Fibroblast of mammary gland (primary cell): Measurements from ENCODE around the gene CMTR1.
"Not testable (repeated sequence)": the region's sequence is repeated elsewhere in the genome, so short reads cannot be mapped to it uniquely, and the experiment has no call there.

Source experiments
- DNase-seq: peaks from one replicate; pipeline ENCODE4 v3.0.0-alpha.2; 2010; ENCODE audit warnings: low read depth
- H3K4me3 ChIP-seq: 2 replicates; pipeline ENCODE4 v1.5.1; 2011; ENCODE audit warnings: low read depth, mild to moderate bottlenecking, low read length, moderate library complexity; ENCODE audit not compliant: control insufficient read depth
- TF ChIP-seq, protein P1 (sequence below): conservative IDR thresholded peaks from 2 replicates; pipeline ENCODE4 v1.5.1; 2011; ENCODE audit warnings: low read depth, low read length, inconsistent platforms; ENCODE audit not compliant: control insufficient read depth, insufficient read depth

Gene CMTR1

GRCh38 chr6:37499433-37500293, 66.6 kb downstream of the CMTR1 start, which contains the start of gene CCDC167:
TSS of gene CCDC167 (minus strand) at chr6:37499893. CDS start at chr6:37499863, 30 bp downstream.
- peak; percentile 96 for DNase-seq
- peak within 1 kb of the TSS; percentile 62 for H3K4me3 ChIP-seq
- TF ChIP-seq, protein P1, sequence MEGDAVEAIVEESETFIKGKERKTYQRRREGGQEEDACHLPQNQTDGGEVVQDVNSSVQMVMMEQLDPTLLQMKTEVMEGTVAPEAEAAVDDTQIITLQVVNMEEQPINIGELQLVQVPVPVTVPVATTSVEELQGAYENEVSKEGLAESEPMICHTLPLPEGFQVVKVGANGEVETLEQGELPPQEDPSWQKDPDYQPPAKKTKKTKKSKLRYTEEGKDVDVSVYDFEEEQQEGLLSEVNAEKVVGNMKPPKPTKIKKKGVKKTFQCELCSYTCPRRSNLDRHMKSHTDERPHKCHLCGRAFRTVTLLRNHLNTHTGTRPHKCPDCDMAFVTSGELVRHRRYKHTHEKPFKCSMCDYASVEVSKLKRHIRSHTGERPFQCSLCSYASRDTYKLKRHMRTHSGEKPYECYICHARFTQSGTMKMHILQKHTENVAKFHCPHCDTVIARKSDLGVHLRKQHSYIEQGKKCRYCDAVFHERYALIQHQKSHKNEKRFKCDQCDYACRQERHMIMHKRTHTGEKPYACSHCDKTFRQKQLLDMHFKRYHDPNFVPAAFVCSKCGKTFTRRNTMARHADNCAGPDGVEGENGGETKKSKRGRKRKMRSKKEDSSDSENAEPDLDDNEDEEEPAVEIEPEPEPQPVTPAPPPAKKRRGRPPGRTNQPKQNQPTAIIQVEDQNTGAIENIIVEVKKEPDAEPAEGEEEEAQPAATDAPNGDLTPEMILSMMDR = no peak

GRCh38 chr6:37500294-37500608, 67.2 kb downstream of the CMTR1 start:
- peak overlapping the region; percentile 62 for H3K4me3 ChIP-seq
- DNase-seq = no peak
- TF ChIP-seq, protein P1 = no peak

DNA sequence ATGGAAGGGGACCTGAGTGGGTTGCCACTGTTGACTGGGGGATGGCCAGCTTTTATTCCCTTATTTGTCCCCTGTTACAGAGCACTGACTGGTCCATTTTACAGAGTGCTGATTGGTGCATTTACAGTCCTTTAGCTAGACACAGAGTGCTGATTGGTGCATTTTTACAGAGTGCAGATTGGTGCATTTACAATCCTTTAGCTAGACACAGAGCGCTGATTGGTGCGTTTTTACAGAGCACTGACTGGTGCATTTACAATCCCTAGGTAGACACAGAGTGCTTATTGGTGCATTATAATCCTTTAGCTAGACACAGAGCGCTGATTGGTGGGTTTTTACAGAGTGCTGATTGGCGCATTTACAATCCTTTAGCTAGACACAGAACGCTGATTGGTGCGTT, 67.9 kb downstream of the CMTR1 start:
- not testable (repeated sequence) for DNase-seq, H3K4me3 ChIP-seq

- no peak overlapping the region for H3K4me3 ChIP-seq
- no peak for DNase-seq
- TF ChIP-seq, protein P1 = no peak
Measured at GRCh38 chr6:37501632-37502491, 68.8 kb downstream of the CMTR1 start.

DNA sequence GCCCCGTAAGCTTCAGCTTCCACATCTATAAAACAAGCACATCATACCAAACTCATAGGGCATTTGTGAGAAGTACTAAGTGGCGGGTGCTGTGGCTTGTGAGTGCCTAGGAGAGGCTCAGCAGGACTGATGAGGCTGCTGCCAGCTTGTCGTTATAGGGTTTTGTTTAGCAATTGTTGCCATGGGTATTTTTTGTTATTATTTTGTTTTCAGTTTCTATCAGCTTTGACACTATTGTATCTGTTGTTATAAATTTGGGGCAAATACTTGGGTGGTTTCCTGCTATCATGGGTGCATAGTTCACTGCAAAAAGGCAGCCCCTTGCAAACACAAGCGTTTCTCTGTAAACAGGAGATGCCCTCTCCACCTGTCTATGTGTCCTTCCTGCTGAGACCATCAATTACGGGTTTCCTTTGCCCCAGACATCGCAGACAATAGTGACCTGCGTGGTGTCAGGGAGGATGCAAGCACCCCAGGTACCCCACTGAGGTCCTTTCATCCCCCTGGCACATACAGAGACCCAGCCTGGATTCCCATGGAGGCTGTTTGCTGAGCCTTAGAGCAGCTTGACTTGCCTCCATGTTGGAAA, 69.8 kb downstream of the CMTR1 start:
- TF ChIP-seq, protein P1 = no peak
- H3K4me3 ChIP-seq = no peak overlapping the region
- DNase-seq = no peak

DNA sequence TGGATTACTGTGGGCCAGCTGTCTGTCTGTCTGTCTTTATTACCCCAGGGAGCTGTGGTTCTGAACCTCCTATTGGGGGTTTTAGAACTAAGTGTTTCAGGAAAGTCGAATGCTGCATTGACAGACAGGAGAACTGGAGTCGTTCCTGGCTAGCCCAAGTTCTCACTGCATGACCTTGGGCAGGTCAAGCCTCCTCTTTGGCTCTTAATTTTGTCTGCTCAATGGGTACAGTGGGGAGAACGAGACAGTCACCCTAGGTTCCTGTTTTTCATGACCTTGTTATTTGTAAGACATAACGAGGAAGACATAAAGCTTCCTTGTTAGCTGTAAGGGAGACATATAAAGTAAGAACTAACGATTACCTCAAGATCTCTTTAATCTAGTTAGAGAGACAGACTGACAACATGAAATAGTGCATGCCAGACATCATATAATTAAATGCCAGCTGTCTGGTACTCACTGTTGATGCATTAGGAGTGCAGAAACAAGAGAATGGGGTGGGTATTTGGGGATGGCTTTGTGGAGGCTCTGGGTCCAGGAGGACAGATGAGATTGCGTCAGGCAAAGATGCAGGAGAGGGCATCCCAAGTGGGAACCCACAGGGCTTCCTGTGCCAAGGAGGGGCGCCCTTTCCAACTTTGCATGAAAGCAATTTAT, 70.4 kb downstream of the CMTR1 start:
- TF ChIP-seq, protein P1 = no peak
- no peak for DNase-seq
- no peak overlapping the region for H3K4me3 ChIP-seq

DNA sequence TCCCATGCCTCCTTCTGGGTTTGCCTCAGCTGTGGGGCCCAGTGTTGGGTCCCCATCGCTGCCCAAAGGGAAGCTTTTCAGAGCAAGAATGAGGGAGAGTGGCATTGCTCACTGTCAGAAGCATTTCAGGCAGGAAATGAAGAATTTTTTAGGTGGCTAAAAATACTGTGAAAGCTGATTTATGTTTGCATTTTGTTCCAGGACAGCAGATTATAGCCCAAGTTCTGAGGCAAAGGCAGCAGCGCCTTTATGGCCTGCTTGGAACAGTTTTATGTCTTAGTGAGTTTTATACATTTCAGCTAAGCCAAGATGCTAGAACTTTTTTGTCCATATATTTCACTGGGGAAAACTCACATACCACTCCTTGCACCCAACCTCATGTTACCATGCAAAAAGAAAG, 71.0 kb downstream of the CMTR1 start:
- TF ChIP-seq, protein P1 = no peak
- no peak for DNase-seq
- no peak overlapping the region for H3K4me3 ChIP-seq
